Esophagus (tissue), 2 donors: ENCODE measurements around the gene ADAMTS2. TPM values are rescaled to one million over a fixed set of nuclear protein-coding genes. Genes with fewer than 3 reads are reported as not detected.

Experiments
- H3K27ac ChIP-seq, 2 donors: one replicate each; pipeline ENCODE4 v1.5.1; 2013; ENCODE audit warnings: low read depth in 2 of 2, mild to moderate bottlenecking in 2 of 2, inconsistent platforms in 1 of 2, low read length in 1 of 2, moderate library complexity in 1 of 2
- H3K27me3 ChIP-seq, 2 donors: one replicate each; pipeline ENCODE4 v1.6.1; 2013; ENCODE audit warnings: low read length in 2 of 2, control low read depth in 1 of 2, mild to moderate bottlenecking in 1 of 2; ENCODE audit not compliant: insufficient read depth in 2 of 2, control insufficient read depth in 1 of 2
- H3K36me3 ChIP-seq, 2 donors: one replicate each; pipeline ENCODE4 v1.6.1; 2013; ENCODE audit warnings: low read length in 1 of 2; ENCODE audit not compliant: control insufficient read depth in 2 of 2, insufficient read depth in 2 of 2
- H3K4me1 ChIP-seq, 2 donors: one replicate each; pipeline ENCODE4 v1.6.1; 2013; ENCODE audit warnings: low read length in 1 of 2; ENCODE audit not compliant: control insufficient read depth in 2 of 2, insufficient read depth in 2 of 2
- H3K4me3 ChIP-seq, 2 donors: one replicate each; pipeline ENCODE4 v1.5.1; 2013; ENCODE audit warnings: low read length in 2 of 2, mild to moderate bottlenecking in 2 of 2, low read depth in 1 of 2, moderate library complexity in 1 of 2
- H3K9me3 ChIP-seq, 2 donors: one replicate each; pipeline ENCODE4 v1.6.1; 2013; ENCODE audit warnings: mild to moderate bottlenecking in 2 of 2, low read depth in 1 of 2, low read length in 1 of 2, moderate library complexity in 1 of 2; ENCODE audit not compliant: control insufficient read depth in 2 of 2, insufficient read depth in 1 of 2
- WGBS, 2 donors: extraction: QIAGEN DNeasy Blood & Tissue Kit; methylation state at CpG; one replicate each; pipeline ENCODE4 v1.1.7; 2013; 5-methylcytosine and 5-hydroxymethylcytosine counted together
- polyA plus RNA-seq, 2 donors: library from polyadenylated mRNA; stranded (reverse); fragments of 200-250 nt; gene quantifications; one replicate each; pipeline ENCODE4 v1.2.3, GENCODE V29; 2013
- donor health status: healthy with polysubstance abuse.
- donor health status: Bipolar disorder and iron deficiency.

Gene ADAMTS2
- polyA plus RNA-seq, 2 donors = 1.4 to 1.5 TPM

GRCh38 chr5:179301796-179302195 is 43.5 kb downstream of the ADAMTS2 start:
- no peak overlapping the region for H3K27ac ChIP-seq

GRCh38 chr5:179301376-179301775 is 43.9 kb downstream of the ADAMTS2 start:
- Histone ChIP-seq H3K27ac (no peak overlapping the region), H3K36me3 (no peaks in the 10 kb centered on the region), H3K27me3 (no peaks in the 10 kb centered on the region), H3K4me1 (peaks cover 1 to 2% of the 10 kb centered on the region in 2 donors), H3K9me3 (peaks cover 0 to 2% of the 10 kb centered on the region in 2 donors), H3K4me3 (no peak overlapping the region)
- 91% methylated on average over 6 of the region's 6 CpGs for WGBS, 2 donors

More at GRCh38 chr5:179301796-179302195, 43.5 kb downstream of the ADAMTS2 start:
- 79 to 83% methylated on average over 17 of the region's 17 CpGs for WGBS, 2 donors
- H3K4me1 ChIP-seq = peaks cover 1 to 2% of the 10 kb centered on the region in 2 donors
- H3K9me3 ChIP-seq = no peaks in the 10 kb centered on the region
- H3K4me3 ChIP-seq = no peak overlapping the region
- H3K36me3 ChIP-seq = no peaks in the 10 kb centered on the region
- H3K27me3 ChIP-seq = no peaks in the 10 kb centered on the region

GRCh38 chr5:179300581-179301180 is 44.6 kb downstream of the ADAMTS2 start:
- H3K36me3 ChIP-seq = no peaks in the 10 kb centered on the region
- H3K9me3 ChIP-seq = peaks cover 0 to 2% of the 10 kb centered on the region in 2 donors
- WGBS, 2 donors = 65 to 69% methylated on average over 14 of the region's 14 CpGs
- no peak overlapping the region for H3K27ac ChIP-seq
- H3K27me3 ChIP-seq = no peaks in the 10 kb centered on the region
- peaks cover 1 to 2% of the 10 kb centered on the region in 2 donors for H3K4me1 ChIP-seq
- H3K4me3 ChIP-seq = no peak overlapping the region

GRCh38 chr5:179298181-179298993 is 46.9 kb downstream of the ADAMTS2 start:
- WGBS, 2 donors = 84 to 93% methylated on average over 14 of the region's 14 CpGs
- Histone ChIP-seq H3K27me3 (no peaks in the 10 kb centered on the region), H3K9me3 (peaks cover 0 to 2% of the 10 kb centered on the region in 2 donors), H3K4me1 (peaks cover 1 to 2% of the 10 kb centered on the region in 2 donors), H3K36me3 (no peaks in the 10 kb centered on the region), H3K27ac (no peak overlapping the region), H3K4me3 (no peak overlapping the region)

GRCh38 chr5:179297486-179298180 is 47.6 kb downstream of the ADAMTS2 start:
- WGBS, 2 donors = 83 to 85% methylated on average over 16 of the region's 16 CpGs
- H3K27me3 ChIP-seq = no peaks in the 10 kb centered on the region
- no peak overlapping the region for H3K27ac ChIP-seq
- H3K4me3 ChIP-seq = no peak overlapping the region
- H3K9me3 ChIP-seq = peaks cover 0 to 2% of the 10 kb centered on the region in 2 donors
- H3K4me1 ChIP-seq = peaks cover 1 to 2% of the 10 kb centered on the region in 2 donors
- H3K36me3 ChIP-seq = no peaks in the 10 kb centered on the region

DNA sequence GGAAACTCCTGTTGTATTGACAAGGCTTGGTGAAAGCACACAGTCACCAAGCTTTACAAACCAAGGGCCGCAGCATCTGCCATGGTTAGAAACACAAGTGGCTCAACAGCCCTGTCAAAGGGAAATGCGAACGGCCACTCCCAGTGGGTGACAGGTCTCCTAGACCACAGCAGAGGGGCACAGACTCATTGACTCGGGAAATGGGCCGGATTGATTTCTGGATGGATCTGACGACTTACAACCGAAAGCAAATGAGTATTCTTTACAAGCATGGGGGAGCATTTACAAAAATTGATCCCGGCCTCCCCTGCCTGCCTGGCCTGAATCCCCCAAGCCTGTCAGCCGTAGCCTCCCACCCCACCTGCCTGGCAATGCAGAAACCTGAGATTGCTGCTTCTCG is 48.2 kb downstream of the ADAMTS2 start:
- Histone ChIP-seq H3K27ac (no peak overlapping the region), H3K4me3 (no peak overlapping the region), H3K4me1 (peaks cover 1 to 2% of the 10 kb centered on the region in 2 donors), H3K36me3 (no peaks in the 10 kb centered on the region), H3K9me3 (peaks cover 0 to 2% of the 10 kb centered on the region in 2 donors), H3K27me3 (no peaks in the 10 kb centered on the region)
- WGBS, 2 donors = 88 to 95% methylated on average over 10 of the region's 10 CpGs

GRCh38 chr5:179296150-179296821 is 49.0 kb downstream of the ADAMTS2 start:
- Histone ChIP-seq H3K9me3 (peaks cover 0 to 2% of the 10 kb centered on the region in 2 donors), H3K27ac (no peak overlapping the region), H3K4me1 (peaks cover 0 to 1% of the 10 kb centered on the region in 2 donors), H3K36me3 (no peaks in the 10 kb centered on the region), H3K27me3 (no peaks in the 10 kb centered on the region), H3K4me3 (no peak overlapping the region)
- 89 to 91% methylated on average over 22 of the region's 22 CpGs for WGBS, 2 donors

- no peaks in the 10 kb centered on the region for H3K36me3 ChIP-seq
- no peak overlapping the region for H3K27ac ChIP-seq
- H3K27me3 ChIP-seq = no peaks in the 10 kb centered on the region
- H3K9me3 ChIP-seq = peaks cover 0 to 2% of the 10 kb centered on the region in 2 donors
- H3K4me3 ChIP-seq = no peak overlapping the region
- 80 to 83% methylated on average over 10 of the region's 10 CpGs for WGBS, 2 donors
- H3K4me1 ChIP-seq = peaks cover 0 to 1% of the 10 kb centered on the region in 2 donors
Measured at GRCh38 chr5:179295778-179296149, 49.5 kb downstream of the ADAMTS2 start.
